Neuronal stem cell (in vitro differentiated cells): ENCODE data around the gene CD164.

Experiments
- DNase-seq: peaks from one replicate; pipeline ENCODE4 v3.0.0-alpha.2; 2013; ENCODE audit warnings: low spot score
- H2AFZ ChIP-seq: one replicate; pipeline ENCODE4 v1.6.1; 2013; ENCODE audit warnings: mild to moderate bottlenecking, low read length, inconsistent platforms
- H2AK5ac ChIP-seq: 2 replicates; pipeline ENCODE4 v1.6.1; 2013; ENCODE audit warnings: low read depth, mild to moderate bottlenecking, inconsistent platforms, low read length, moderate library complexity, mixed read lengths
- H2BK120ac ChIP-seq: 2 replicates; pipeline ENCODE4 v1.6.1; 2013; ENCODE audit warnings: low read depth, mild to moderate bottlenecking, inconsistent platforms, low read length, moderate library complexity, mixed read lengths
- H2BK12ac ChIP-seq: one replicate; pipeline ENCODE4 v1.6.1; 2013; ENCODE audit warnings: low read length, inconsistent platforms
- H2BK15ac ChIP-seq: 2 replicates; pipeline ENCODE4 v1.6.1; 2013; ENCODE audit warnings: mild to moderate bottlenecking, low read length, inconsistent platforms, mixed read lengths
- H2BK5ac ChIP-seq: one replicate; pipeline ENCODE4 v1.6.1; 2013; ENCODE audit warnings: inconsistent platforms, mild to moderate bottlenecking, low read length, moderate library complexity
- H3K14ac ChIP-seq: one replicate; pipeline ENCODE4 v1.6.1; 2013; ENCODE audit warnings: low read length, inconsistent platforms
- H3K18ac ChIP-seq: 2 replicates; pipeline ENCODE4 v1.6.1; 2013; ENCODE audit warnings: low read length, inconsistent platforms
- H3K23ac ChIP-seq: 2 replicates; pipeline ENCODE4 v1.6.1; 2013; ENCODE audit warnings: low read depth, mild to moderate bottlenecking, mixed read lengths, low read length, inconsistent platforms; ENCODE audit not compliant: poor library complexity
- H3K27ac ChIP-seq: replicated peaks from 3 replicates; pipeline ENCODE4 v1.5.1; 2013; ENCODE audit warnings: low read length, inconsistent platforms
- H3K27me3 ChIP-seq, 3 experiments: 2 replicates each; pipeline ENCODE4 v1.6.1; 2013; ENCODE audit warnings: low read length in 3 of 3, mild to moderate bottlenecking in 2 of 3, inconsistent platforms in 1 of 3, low read depth in 1 of 3, mixed read lengths in 1 of 3, moderate library complexity in 1 of 3; ENCODE audit not compliant: control insufficient read depth in 3 of 3, insufficient read depth in 3 of 3
- H3K36me3 ChIP-seq, 2 donors: replicated peaks in 1 of 2; 2 replicates each; pipeline ENCODE4 v1.6.1; 2013; ENCODE audit warnings: low read length in 2 of 2; ENCODE audit not compliant: control insufficient read depth in 2 of 2, insufficient read depth in 2 of 2
- H3K4ac ChIP-seq: 2 replicates; pipeline ENCODE4 v1.6.1; 2013; ENCODE audit warnings: inconsistent platforms, mild to moderate bottlenecking, low read length, moderate library complexity
- H3K4me1 ChIP-seq, 2 donors: 1 replicate in 1 of 2; 2 replicates in 1 of 2; pipeline ENCODE4 v1.6.1; 2013; ENCODE audit warnings: low read length in 2 of 2, low read depth in 1 of 2; ENCODE audit not compliant: control insufficient read depth in 2 of 2, insufficient read depth in 1 of 2
- H3K4me2 ChIP-seq: one replicate; pipeline ENCODE4 v1.6.1; 2013; ENCODE audit warnings: mild to moderate bottlenecking, low read length, inconsistent platforms; ENCODE audit not compliant: insufficient read depth, poor library complexity, severe bottlenecking
- H3K4me3 ChIP-seq, 2 donors: 2 replicates each; pipeline ENCODE4 v1.5.1; 2013; ENCODE audit warnings: low read length in 2 of 2, mild to moderate bottlenecking in 2 of 2, inconsistent platforms in 1 of 2, moderate library complexity in 1 of 2
- H3K79me1 ChIP-seq: one replicate; pipeline ENCODE4 v1.6.1; 2013; ENCODE audit warnings: low read depth, mild to moderate bottlenecking, inconsistent platforms, low read length, moderate library complexity
- H3K9ac ChIP-seq: one replicate; pipeline ENCODE4 v1.6.1; 2013; ENCODE audit warnings: mild to moderate bottlenecking, low read depth, low read length, inconsistent platforms; ENCODE audit not compliant: poor library complexity
- H3K9me3 ChIP-seq, 2 donors: replicated peaks in 1 of 2; 2 replicates each; pipeline versions ENCODE3 to v1.6.1; 2013; ENCODE audit warnings: low read length in 2 of 2, mild to moderate bottlenecking in 2 of 2, inconsistent platforms in 1 of 2, low read depth in 1 of 2, mixed read lengths in 1 of 2, moderate library complexity in 1 of 2; ENCODE audit not compliant: control insufficient read depth in 2 of 2, insufficient read depth in 1 of 2
- H4K8ac ChIP-seq: one replicate; pipeline ENCODE4 v1.6.1; 2013; ENCODE audit warnings: low read depth, mild to moderate bottlenecking, inconsistent platforms, low read length, moderate library complexity
- H4K91ac ChIP-seq: one replicate; pipeline ENCODE4 v1.6.1; 2013; ENCODE audit warnings: low read length, low read depth, mild to moderate bottlenecking, inconsistent platforms; ENCODE audit not compliant: poor library complexity
- WGBS, 2 donors: extraction: QIAGEN DNeasy Blood & Tissue Kit; methylation state at CpG; one replicate each; pipeline ENCODE4 v1.1.7; 2013; ENCODE audit warnings: missing lambda C conversion rate in 2 of 2, mixed read lengths in 1 of 2; ENCODE audit not compliant: insufficient read length in 2 of 2, insufficient replicate concordance in 1 of 2; ENCODE audit errors: extremely low coverage in 2 of 2; 5-methylcytosine and 5-hydroxymethylcytosine counted together

Gene CD164

GRCh38 chr6:109421184-109421583 is 38.9 kb upstream of the CD164 start:
- WGBS, 2 donors = no CpG with 5 or more reads among the region's 1 CpG
- H3K79me1 ChIP-seq = no peaks in the 10 kb centered on the region
- no peaks in the 10 kb centered on the region for H3K9me3 ChIP-seq
- no peak overlapping the region for H3K4ac ChIP-seq
- no peak overlapping the region for H2BK12ac ChIP-seq
- no peak overlapping the region for H3K4me2 ChIP-seq
- no peaks in the 10 kb centered on the region for H3K36me3 ChIP-seq
- H2AK5ac ChIP-seq = no peak overlapping the region
- H3K18ac ChIP-seq = no peak overlapping the region
- no peak overlapping the region for H2AFZ ChIP-seq
- no peak overlapping the region for H3K4me3 ChIP-seq
- peaks cover 0 to 3% of the 10 kb centered on the region in 2 donors for H3K4me1 ChIP-seq
- H4K8ac ChIP-seq = no peak overlapping the region
- no peak overlapping the region for H2BK5ac ChIP-seq
- no peak overlapping the region for H3K23ac ChIP-seq
- no peak overlapping the region for H3K14ac ChIP-seq
- H3K9ac ChIP-seq = no peak overlapping the region
- H4K91ac ChIP-seq = no peak overlapping the region
- no peak overlapping the region for H2BK15ac ChIP-seq
- no peak overlapping the region for H2BK120ac ChIP-seq
- H3K27ac ChIP-seq = no peak overlapping the region
- no peaks in the 10 kb centered on the region for H3K27me3 ChIP-seq
- DNase-seq = no peak

- H3K4me3 ChIP-seq = no peak overlapping the region
- H4K8ac ChIP-seq = no peak overlapping the region
- H2BK120ac ChIP-seq = no peak overlapping the region
- no peak overlapping the region for H2AK5ac ChIP-seq
- H3K9me3 ChIP-seq = no peaks in the 10 kb centered on the region
- H2BK15ac ChIP-seq = no peak overlapping the region
- H3K79me1 ChIP-seq = no peaks in the 10 kb centered on the region
- DNase-seq = no peak
- H2BK12ac ChIP-seq = no peak overlapping the region
- H3K27ac ChIP-seq = no peak overlapping the region
- H3K4ac ChIP-seq = no peak overlapping the region
- H3K27me3 ChIP-seq = no peaks in the 10 kb centered on the region
- no peak overlapping the region for H4K91ac ChIP-seq
- H3K14ac ChIP-seq = no peak overlapping the region
- no peak overlapping the region for H3K23ac ChIP-seq
- no peaks in the 10 kb centered on the region for H3K36me3 ChIP-seq
- no peak overlapping the region for H3K4me2 ChIP-seq
- H3K18ac ChIP-seq = no peak overlapping the region
- H2AFZ ChIP-seq = no peak overlapping the region
- H3K4me1 ChIP-seq = peaks cover 0 to 3% of the 10 kb centered on the region in 2 donors
- no peak overlapping the region for H3K9ac ChIP-seq
- no peak overlapping the region for H2BK5ac ChIP-seq
- WGBS, 2 donors = no CpG with 5 or more reads among the region's 1 CpG
These were observed 38.5 kb upstream of the CD164 start for GRCh38 chr6:109420751-109421150.

GRCh38 chr6:109417646-109418045 is 35.4 kb upstream of the CD164 start:
- WGBS, 2 donors = no CpG with 5 or more reads among the region's 4 CpGs
- Histone ChIP-seq H3K36me3 (no peaks in the 10 kb centered on the region), H2AFZ (no peak overlapping the region), H3K18ac (no peak overlapping the region), H3K27me3 (no peaks in the 10 kb centered on the region), H2AK5ac (no peak overlapping the region), H2BK12ac (no peak overlapping the region), H3K4me2 (no peak overlapping the region), H3K4me3 (no peak overlapping the region), H3K79me1 (no peaks in the 10 kb centered on the region), H3K9ac (no peak overlapping the region), H3K9me3 (no peaks in the 10 kb centered on the region), H3K4me1 (no peaks in the 10 kb centered on the region), H4K8ac (no peak overlapping the region), H3K14ac (no peak overlapping the region), H3K4ac (no peak overlapping the region), H2BK5ac (no peak overlapping the region), H3K27ac (no peak overlapping the region), H2BK120ac (no peak overlapping the region), H2BK15ac (no peak overlapping the region), H4K91ac (no peak overlapping the region), H3K23ac (no peak overlapping the region)
- no peak for DNase-seq

GRCh38 chr6:109411034-109411433 is 28.8 kb upstream of the CD164 start:
- Histone ChIP-seq H3K4ac (no peak overlapping the region), H2AK5ac (no peak overlapping the region), H3K9ac (no peak overlapping the region), H3K14ac (no peak overlapping the region), H3K4me3 (no peak overlapping the region), H3K23ac (no peak overlapping the region), H3K9me3 (no peaks in the 10 kb centered on the region), H3K4me1 (no peaks in the 10 kb centered on the region), H3K27me3 (no peaks in the 10 kb centered on the region), H2BK120ac (no peak overlapping the region), H2BK12ac (no peak overlapping the region), H3K4me2 (no peak overlapping the region), H3K36me3 (no peaks in the 10 kb centered on the region), H2AFZ (no peak overlapping the region), H4K8ac (no peak overlapping the region), H3K18ac (no peak overlapping the region), H3K27ac (no peak overlapping the region), H4K91ac (no peak overlapping the region), H2BK5ac (no peak overlapping the region), H2BK15ac (no peak overlapping the region), H3K79me1 (no peaks in the 10 kb centered on the region)
- no peak for DNase-seq
- no CpG with 5 or more reads among the region's 2 CpGs for WGBS, 2 donors
